Effector memory CD4-positive, alpha-beta T cell (primary cell): ENCODE results near the gene DYNC2I2.
"Not testable (repeated sequence)": the region's sequence is repeated elsewhere in the genome, so short reads cannot be mapped to it uniquely, and the experiment has no call there.

Source experiments
- DNase-seq, 3 donors: peaks; one replicate each; pipeline ENCODE4 v3.0.0-alpha.2; 2020
- H3K27ac ChIP-seq: 2 replicates; pipeline ENCODE4 v1.7.0; 2013; ENCODE audit warnings: mild to moderate bottlenecking, low read length, moderate library complexity; ENCODE audit not compliant: insufficient read depth, poor library complexity, severe bottlenecking
- H3K27me3 ChIP-seq: replicated peaks from 2 replicates; pipeline ENCODE4 v1.7.0; 2013; ENCODE audit warnings: mild to moderate bottlenecking, low read length; ENCODE audit not compliant: insufficient read depth, control insufficient read depth, poor library complexity, severe bottlenecking
- H3K36me3 ChIP-seq: 2 replicates; pipeline ENCODE4 v1.7.0; 2013; ENCODE audit warnings: mild to moderate bottlenecking, low read length, moderate library complexity; ENCODE audit not compliant: control insufficient read depth, insufficient read depth
- H3K4me1 ChIP-seq: 2 replicates; pipeline ENCODE4 v1.7.0; 2013; ENCODE audit warnings: low read length, mild to moderate bottlenecking; ENCODE audit not compliant: control insufficient read depth, insufficient read depth, poor library complexity, severe bottlenecking
- H3K4me3 ChIP-seq: 2 replicates; pipeline ENCODE4 v1.7.0; 2013; ENCODE audit warnings: low read length, low read depth, mild to moderate bottlenecking; ENCODE audit not compliant: insufficient read depth, poor library complexity, severe bottlenecking
- H3K9me3 ChIP-seq: 2 replicates; pipeline ENCODE4 v1.7.0; 2013; ENCODE audit warnings: mild to moderate bottlenecking, low read length, moderate library complexity; ENCODE audit not compliant: control insufficient read depth

DYNC2I2 gene

GRCh38 chr9:128699096-128699795, 42.6 kb upstream of the DYNC2I2 start:
- not testable (repeated sequence) for DNase-seq, H3K36me3 ChIP-seq, H3K4me3 ChIP-seq, H3K27me3 ChIP-seq, H3K27ac ChIP-seq, H3K9me3 ChIP-seq
- H3K4me1 ChIP-seq = peaks cover 11% of the 10 kb centered on the region

- no peak overlapping the region for H3K27ac ChIP-seq
- no peaks in the 10 kb centered on the region for H3K9me3 ChIP-seq
- peaks cover 3% of the 10 kb centered on the region for H3K4me1 ChIP-seq
- H3K4me3 ChIP-seq = no peak overlapping the region
- H3K36me3 ChIP-seq = peaks cover 28% of the 10 kb centered on the region
- no peak for DNase-seq
- H3K27me3 ChIP-seq = no peaks in the 10 kb centered on the region
These were observed 40.5 kb upstream of the DYNC2I2 start for GRCh38 chr9:128696923-128697707.

- no peak for DNase-seq
- Histone ChIP-seq H3K9me3 (no peaks in the 10 kb centered on the region), H3K36me3 (peaks cover 37% of the 10 kb centered on the region), H3K27me3 (no peaks in the 10 kb centered on the region), H3K27ac (no peak overlapping the region), H3K4me3 (no peak overlapping the region), H3K4me1 (peaks cover 8% of the 10 kb centered on the region)
These were observed 37.7 kb upstream of the DYNC2I2 start for GRCh38 chr9:128694344-128694743.

- peaks cover 37% of the 10 kb centered on the region for H3K36me3 ChIP-seq
- not testable (repeated sequence) for H3K4me1 ChIP-seq, H3K27ac ChIP-seq, H3K9me3 ChIP-seq, DNase-seq, H3K4me3 ChIP-seq, H3K27me3 ChIP-seq
These were observed 37.1 kb upstream of the DYNC2I2 start for GRCh38 chr9:128693738-128694137.

GRCh38 chr9:128690684-128691034, 34.0 kb upstream of the DYNC2I2 start:
- peaks cover 24% of the 10 kb centered on the region for H3K4me1 ChIP-seq
- H3K9me3 ChIP-seq = no peaks in the 10 kb centered on the region
- H3K27me3 ChIP-seq = no peaks in the 10 kb centered on the region
- peak overlapping the region; percentile 60 for H3K4me3 ChIP-seq
- H3K27ac ChIP-seq = peak overlapping the region; percentile 68
- H3K36me3 ChIP-seq = peaks cover 33% of the 10 kb centered on the region
- DNase-seq = no peak

- Histone ChIP-seq H3K27ac (peak overlapping the region; percentile 68), H3K9me3 (no peaks in the 10 kb centered on the region), H3K36me3 (peaks cover 32% of the 10 kb centered on the region), H3K4me3 (peak overlapping the region; percentile 60), H3K4me1 (peaks cover 30% of the 10 kb centered on the region), H3K27me3 (no peaks in the 10 kb centered on the region)
- DNase-seq = peak; percentile 44 to 52 (median 45)
These were observed 33.4 kb upstream of the DYNC2I2 start for GRCh38 chr9:128689820-128690683.

- Histone ChIP-seq H3K27me3 (no peaks in the 10 kb centered on the region), H3K4me1 (peaks cover 37% of the 10 kb centered on the region), H3K9me3 (no peaks in the 10 kb centered on the region), H3K4me3 (peak overlapping the region; percentile 56), H3K36me3 (peaks cover 31% of the 10 kb centered on the region), H3K27ac (peak overlapping the region; percentile 79)
- DNase-seq = peak in 2 of 3 donors; percentile 44 to 53
These were observed 32.7 kb upstream of the DYNC2I2 start for GRCh38 chr9:128689293-128689774.

- H3K36me3 ChIP-seq = peaks cover 24% of the 10 kb centered on the region
- peak; percentile 85 to 88 (median 87) for DNase-seq
- peaks cover 38% of the 10 kb centered on the region for H3K4me1 ChIP-seq
- no peaks in the 10 kb centered on the region for H3K27me3 ChIP-seq
- H3K4me3 ChIP-seq = peak within 1 kb of the TSS; percentile 63
- no peaks in the 10 kb centered on the region for H3K9me3 ChIP-seq
- H3K27ac ChIP-seq = peak within 1 kb of the TSS; percentile 82
These were observed 32.0 kb upstream of the DYNC2I2 start, which contains the start of gene SET for GRCh38 chr9:128688501-128689292. Gene SET, plus strand, starts transcription at chr9:128689222. Its CDS starts 361 bp downstream, at chr9:128689583.

GRCh38 chr9:128687453-128687852, 30.8 kb upstream of the DYNC2I2 start:
- no peak for DNase-seq
- no peak overlapping the region for H3K4me3 ChIP-seq
- peaks cover 12% of the 10 kb centered on the region for H3K36me3 ChIP-seq
- no peak overlapping the region for H3K27ac ChIP-seq
- no peaks in the 10 kb centered on the region for H3K27me3 ChIP-seq
- peaks cover 45% of the 10 kb centered on the region for H3K4me1 ChIP-seq
- H3K9me3 ChIP-seq = no peaks in the 10 kb centered on the region
